GM19239 (cell line): ENCODE results near the gene ECE1.
A peak's percentile ranks its signal among the peaks of the same experiment; 100 is the strongest.
"Not testable (repeated sequence)": the region's sequence is repeated elsewhere in the genome, so short reads cannot be mapped to it uniquely, and the experiment has no call there.

ENCODE experiments used
- DNase-seq: peaks from one replicate; pipeline ENCODE4 v3.0.0; 2011; ENCODE audit warnings: low spot score; ENCODE audit not compliant: insufficient read length
- FAIRE-seq: peaks from 2 replicates; lab custom pipeline; 2011; peaks lifted over from hg19 to GRCh38; lab: Jason Lieb, UNC

ECE1 gene

DNA sequence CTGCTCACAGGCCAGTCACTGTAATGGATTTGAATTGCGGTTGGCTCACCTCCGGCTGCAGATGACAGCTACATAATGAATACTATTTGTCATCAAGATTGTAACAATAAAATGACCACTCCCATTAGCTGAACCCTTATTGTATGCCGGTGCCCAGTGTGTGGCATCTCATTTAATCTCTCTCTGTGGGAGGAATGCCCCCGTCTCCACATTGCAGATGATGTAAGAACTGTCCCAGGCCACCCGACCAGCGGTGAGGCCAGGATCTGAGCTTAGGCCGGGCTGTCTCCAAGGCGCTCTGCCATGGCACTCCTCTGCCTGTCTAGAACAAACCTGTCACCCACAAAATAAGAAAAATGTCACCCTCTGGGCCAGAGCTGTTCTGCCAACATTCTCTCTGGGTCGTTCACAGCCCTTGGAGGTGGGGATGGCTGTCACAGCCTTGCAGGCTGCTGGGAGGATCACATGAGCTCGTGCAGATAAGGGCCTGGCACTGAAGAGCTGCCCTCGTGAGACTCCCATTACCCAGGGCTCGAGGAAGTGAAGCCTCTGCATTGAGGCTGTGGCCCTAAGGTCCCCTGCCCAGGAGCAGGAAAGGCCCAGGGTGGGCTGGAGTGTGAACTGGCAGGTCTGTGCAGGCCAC is 52.7 kb downstream of the ECE1 start:
- no peak for DNase-seq

GRCh38 chr1:21236178-21236577 is 54.1 kb downstream of the ECE1 start:
- DNase-seq = no peak
- FAIRE-seq = no peak

More for the DNA sequence above, 52.7 kb downstream of the ECE1 start:
- no peak for FAIRE-seq

- no peak for FAIRE-seq
- DNase-seq = no peak
Measured at GRCh38 chr1:21234779-21235178, 55.5 kb downstream of the ECE1 start.

GRCh38 chr1:21233490-21233889 is 56.8 kb downstream of the ECE1 start:
- FAIRE-seq (no peak), DNase-seq (no peak)

DNA sequence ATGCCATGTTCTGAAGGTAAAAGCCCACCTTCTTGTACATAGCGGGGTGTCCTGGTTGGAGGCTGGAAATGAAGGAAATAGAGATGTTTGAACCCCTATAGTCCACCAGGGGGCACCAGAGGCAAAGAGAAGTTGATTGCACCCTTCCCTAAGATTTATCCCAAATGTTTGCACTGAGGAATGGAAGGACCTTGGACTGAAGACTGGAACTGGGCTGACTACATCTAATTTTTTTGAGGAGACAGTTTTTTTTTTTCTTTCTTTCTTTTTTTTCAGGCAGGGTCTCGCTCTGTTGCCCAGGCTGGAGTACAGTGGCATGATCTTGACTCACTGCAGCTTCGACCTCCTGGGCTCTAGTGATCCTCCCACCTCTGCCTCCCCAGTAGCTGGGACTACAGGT is 58.2 kb downstream of the ECE1 start:
- peak; percentile 92 for FAIRE-seq
- DNase-seq = peak; percentile 53

- DNase-seq = no peak
- no peak for FAIRE-seq
Measured at GRCh38 chr1:21229246-21230000, 60.8 kb downstream of the ECE1 start.

DNA sequence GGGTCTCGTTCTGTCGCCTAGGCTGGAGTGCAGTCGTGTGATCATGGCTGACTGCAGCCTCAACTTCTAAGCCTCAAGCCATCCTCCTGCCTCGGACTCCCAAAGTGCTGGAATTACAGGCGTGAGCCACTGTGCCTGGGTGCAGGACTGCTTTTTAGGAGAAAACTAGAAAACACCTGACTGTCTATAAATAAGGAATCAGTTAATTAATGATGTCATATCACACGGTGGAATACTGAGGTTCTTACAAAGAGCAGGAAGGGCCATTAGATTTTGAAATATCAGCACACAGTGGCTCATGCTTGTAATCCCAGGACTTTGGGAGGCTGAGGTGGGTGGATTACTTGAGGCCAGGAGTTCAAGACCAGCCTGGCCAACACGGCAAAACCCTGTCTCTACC is 62.0 kb downstream of the ECE1 start:
- not testable (repeated sequence) for FAIRE-seq, DNase-seq

DNA sequence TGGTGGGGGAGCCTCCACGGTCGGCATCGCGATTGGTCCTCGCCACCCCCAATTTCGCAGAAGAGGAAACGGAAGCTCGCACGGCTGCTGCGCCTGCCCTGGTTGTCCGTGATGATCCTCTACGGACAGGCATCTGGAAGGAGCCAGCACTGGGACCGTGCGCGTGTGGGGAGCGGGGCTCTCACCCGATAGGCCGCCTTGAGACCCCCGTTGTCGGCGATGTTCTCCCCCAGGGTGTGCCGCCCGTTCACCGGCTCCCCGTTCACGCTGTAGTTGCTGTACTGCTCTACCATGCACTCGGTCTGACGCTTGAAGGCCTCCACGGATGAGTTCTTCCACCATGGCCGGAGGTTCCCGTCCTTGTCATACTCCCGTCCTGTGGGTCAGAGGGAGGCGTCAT is 65.2 kb downstream of the ECE1 start:
- no peak for FAIRE-seq
- DNase-seq = no peak

GRCh38 chr1:21220815-21221214 is 69.4 kb downstream of the ECE1 start:
- FAIRE-seq = no peak
- no peak for DNase-seq

GRCh38 chr1:21219674-21220073 is 70.6 kb downstream of the ECE1 start:
- DNase-seq (no peak), FAIRE-seq (no peak)

DNA sequence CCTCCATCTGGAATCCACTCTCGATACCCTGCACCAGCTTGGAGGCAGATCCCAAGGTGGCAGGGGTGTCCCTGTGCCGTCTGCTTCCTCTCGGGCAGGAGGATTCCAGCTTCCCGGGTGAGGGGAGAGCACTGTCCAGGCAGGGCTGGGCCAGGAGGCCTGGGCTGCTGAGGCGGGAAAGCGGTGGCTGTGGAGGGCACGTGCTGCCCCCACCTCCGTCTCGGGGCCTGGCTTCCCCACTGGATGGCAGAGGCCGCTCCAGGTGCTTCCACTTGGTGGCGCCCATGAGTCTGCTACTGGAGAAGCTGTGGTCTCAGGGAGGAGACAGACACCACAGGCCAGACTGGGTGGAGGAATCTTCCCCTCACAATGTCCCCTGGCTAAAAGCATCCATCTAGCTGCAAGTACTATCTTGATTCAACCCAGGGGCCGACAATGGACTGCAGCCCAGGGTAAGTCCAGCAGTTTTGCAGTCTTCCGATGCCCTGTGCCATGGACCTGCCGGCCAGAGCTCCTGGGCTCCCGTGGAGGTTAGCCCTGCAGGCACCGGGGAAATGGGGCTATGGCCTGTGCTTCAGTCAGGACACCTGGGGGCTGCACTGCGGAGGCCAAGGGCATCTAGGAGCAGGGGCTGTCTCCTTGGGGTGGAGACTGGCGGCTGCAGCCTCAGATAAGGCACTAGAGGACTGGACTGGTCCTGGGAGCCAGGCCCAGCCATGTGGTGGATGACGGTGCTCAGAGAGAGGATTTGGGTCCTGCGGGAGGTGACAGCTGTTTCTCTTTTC is 72.3 kb downstream of the ECE1 start:
- DNase-seq = no peak

GRCh38 chr1:21216835-21217811 is 73.1 kb downstream of the ECE1 start:
- no peak for FAIRE-seq
- DNase-seq = peak; percentile 44

More for the DNA sequence above, 72.3 kb downstream of the ECE1 start:
- no peak for FAIRE-seq

DNA sequence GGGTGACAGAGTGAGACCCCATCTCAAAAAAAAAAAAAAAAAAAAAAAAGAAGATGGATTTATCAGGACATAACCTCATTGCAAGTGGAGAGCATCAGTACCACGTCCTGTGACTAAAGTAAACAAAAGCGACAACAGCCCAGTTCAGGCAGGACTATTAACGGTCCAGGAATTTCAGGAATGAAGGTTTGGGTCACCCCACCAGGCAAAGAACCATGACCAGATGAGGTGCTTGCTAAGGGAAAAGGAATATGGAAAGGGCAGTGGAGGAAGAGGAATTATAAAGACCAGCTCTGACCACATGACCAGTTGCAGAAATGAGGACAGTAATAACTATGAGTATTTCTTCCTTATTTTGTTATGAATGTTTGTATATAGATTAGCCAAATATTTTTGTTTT is 78.1 kb downstream of the ECE1 start:
- FAIRE-seq (no peak), DNase-seq (no peak)

- not testable (repeated sequence) for FAIRE-seq, DNase-seq
Measured at GRCh38 chr1:21208137-21208700, 82.0 kb downstream of the ECE1 start.

- no peak for FAIRE-seq
- DNase-seq = no peak
Measured at GRCh38 chr1:21206117-21206516, 84.1 kb downstream of the ECE1 start.

- DNase-seq = no peak
Measured at GRCh38 chr1:21205416-21205815, 84.8 kb downstream of the ECE1 start.

GRCh38 chr1:21201650-21202049 is 88.6 kb downstream of the ECE1 start:
- FAIRE-seq (no peak), DNase-seq (no peak)

More at GRCh38 chr1:21205416-21205815, 84.8 kb downstream of the ECE1 start:
- no peak for FAIRE-seq

GRCh38 chr1:21201238-21201637 is 89.0 kb downstream of the ECE1 start:
- DNase-seq, FAIRE-seq: not testable (repeated sequence)

- no peak for FAIRE-seq
- DNase-seq = no peak
Measured at GRCh38 chr1:21200767-21201166, 89.5 kb downstream of the ECE1 start.
